Muscle of arm (tissue), 12 donors: ENCODE data around the gene DPH2. TPM values are rescaled to one million over a fixed set of nuclear protein-coding genes. Genes with fewer than 3 reads are reported as not detected.

Source experiments
- DNase-seq: peaks from one replicate; pipeline ENCODE4 v3.0.0-alpha.2; 2013
- polyA plus RNA-seq, 12 donors: library from polyadenylated mRNA; unstranded; fragments of 120-200 nt; gene quantifications; one replicate each; pipeline ENCODE4 v1.2.1, GENCODE V29; 2013; ENCODE audit not compliant: insufficient read length in 12 of 12

Gene DPH2
- polyA plus RNA-seq, 12 donors = 13.4 to 27.2 (median 17.5) TPM; not detected in 1

- no peak for DNase-seq
These were observed 27.6 kb downstream of the DPH2 start for GRCh38 chr1:43997295-43997999.

GRCh38 chr1:43998000-43998378, 28.2 kb downstream of the DPH2 start:
- no peak for DNase-seq

- no peak for DNase-seq
These were observed 29.6 kb downstream of the DPH2 start for GRCh38 chr1:43999455-43999854.

GRCh38 chr1:44000122-44000665, 30.4 kb downstream of the DPH2 start:
- DNase-seq = no peak

- no peak for DNase-seq
These were observed 32.4 kb downstream of the DPH2 start for GRCh38 chr1:44002165-44002564.

GRCh38 chr1:44002606-44003157, 32.9 kb downstream of the DPH2 start:
- DNase-seq = no peak

- no peak for DNase-seq
These were observed 38.4 kb downstream of the DPH2 start for GRCh38 chr1:44008259-44008658.

GRCh38 chr1:44010935-44011471, 41.2 kb downstream of the DPH2 start:
- DNase-seq = no peak

GRCh38 chr1:44012404-44012803, 42.6 kb downstream of the DPH2 start:
- DNase-seq = no peak

GRCh38 chr1:44012941-44013609, 43.3 kb downstream of the DPH2 start:
- DNase-seq = no peak

GRCh38 chr1:44013949-44014348, 44.1 kb downstream of the DPH2 start:
- DNase-seq = no peak

GRCh38 chr1:44014365-44015104, 44.7 kb downstream of the DPH2 start:
- no peak for DNase-seq

GRCh38 chr1:44015206-44015605, 45.4 kb downstream of the DPH2 start:
- no peak for DNase-seq

GRCh38 chr1:44016041-44016889, 46.5 kb downstream of the DPH2 start:
- DNase-seq = no peak

- no peak for DNase-seq
These were observed 47.1 kb downstream of the DPH2 start for GRCh38 chr1:44016890-44017400.

GRCh38 chr1:44019466-44019948, 49.7 kb downstream of the DPH2 start:
- DNase-seq = no peak

GRCh38 chr1:44020464-44020863, 50.7 kb downstream of the DPH2 start:
- no peak for DNase-seq

- no peak for DNase-seq
These were observed 51.3 kb downstream of the DPH2 start for GRCh38 chr1:44021156-44021555.

- no peak for DNase-seq
These were observed 51.9 kb downstream of the DPH2 start for GRCh38 chr1:44021581-44022321.
